ENCODE results near the gene MUS81.

GRCh38 chr11:65849771-65850216, 10.4 kb upstream of the MUS81 start:
- TF ChIP-seq EZH2 (IDR thresholded peaks at IDR 0.05; ENCODE audit: borderline replicate concordance, low read depth, low read length, severe bottlenecking) (no peak), FOS (IDR thresholded peaks at IDR 0.05; ENCODE audit: borderline replicate concordance, insufficient read depth, low read length) (no peak)

Measured in endothelial cell of umbilical vein (primary cell).